ENCODE data around the gene TNN.

Gene TNN

GRCh38 chr1:175114996-175115395, 47.4 kb downstream of the TNN start:
- DNase-seq = no peak

DNA sequence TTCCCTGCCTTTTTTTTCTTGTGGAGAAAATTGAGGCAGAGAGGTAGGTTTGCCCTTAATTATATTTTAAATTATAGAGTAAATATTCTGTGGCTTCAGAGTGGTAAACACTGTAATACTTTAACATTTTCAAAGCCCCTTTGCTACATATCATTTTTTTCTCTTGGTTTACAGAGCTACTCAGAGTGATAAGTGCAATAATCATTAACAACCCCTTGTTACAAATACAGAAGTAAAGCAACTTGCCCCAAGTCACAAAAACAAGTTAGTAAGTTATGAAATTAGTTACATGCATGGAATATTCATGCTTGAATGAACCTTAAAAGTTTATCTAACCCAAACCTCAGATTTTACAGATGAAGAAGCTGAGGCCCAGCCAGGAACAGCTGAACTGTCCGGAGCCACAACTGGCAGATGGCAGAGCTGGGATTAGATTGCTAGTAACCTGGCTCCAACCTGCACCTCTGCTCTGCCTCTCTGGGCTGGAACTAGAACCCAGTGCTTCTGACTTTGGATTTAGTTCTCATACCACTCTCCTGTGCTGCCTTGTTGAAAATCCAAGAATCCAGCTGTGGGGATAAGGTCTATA, 48.7 kb downstream of the TNN start:
- DNase-seq = no peak

DNA sequence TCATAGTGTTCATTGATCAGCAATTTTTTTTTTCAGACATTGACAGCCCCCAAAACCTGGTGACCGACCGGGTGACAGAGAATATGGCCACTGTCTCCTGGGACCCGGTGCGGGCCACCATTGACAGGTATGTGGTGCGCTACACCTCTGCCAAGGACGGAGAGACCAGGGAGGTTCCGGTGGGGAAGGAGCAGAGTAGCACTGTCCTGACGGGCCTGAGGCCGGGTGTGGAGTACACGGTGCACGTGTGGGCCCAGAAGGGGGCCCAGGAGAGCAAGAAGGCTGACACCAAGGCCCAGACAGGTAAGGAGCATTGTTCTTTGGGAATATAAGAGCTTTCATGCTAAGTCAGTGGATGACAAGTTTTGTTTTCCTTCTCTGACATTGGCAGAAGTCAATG, 49.3 kb downstream of the TNN start:
- DNase-seq = no peak

DNA sequence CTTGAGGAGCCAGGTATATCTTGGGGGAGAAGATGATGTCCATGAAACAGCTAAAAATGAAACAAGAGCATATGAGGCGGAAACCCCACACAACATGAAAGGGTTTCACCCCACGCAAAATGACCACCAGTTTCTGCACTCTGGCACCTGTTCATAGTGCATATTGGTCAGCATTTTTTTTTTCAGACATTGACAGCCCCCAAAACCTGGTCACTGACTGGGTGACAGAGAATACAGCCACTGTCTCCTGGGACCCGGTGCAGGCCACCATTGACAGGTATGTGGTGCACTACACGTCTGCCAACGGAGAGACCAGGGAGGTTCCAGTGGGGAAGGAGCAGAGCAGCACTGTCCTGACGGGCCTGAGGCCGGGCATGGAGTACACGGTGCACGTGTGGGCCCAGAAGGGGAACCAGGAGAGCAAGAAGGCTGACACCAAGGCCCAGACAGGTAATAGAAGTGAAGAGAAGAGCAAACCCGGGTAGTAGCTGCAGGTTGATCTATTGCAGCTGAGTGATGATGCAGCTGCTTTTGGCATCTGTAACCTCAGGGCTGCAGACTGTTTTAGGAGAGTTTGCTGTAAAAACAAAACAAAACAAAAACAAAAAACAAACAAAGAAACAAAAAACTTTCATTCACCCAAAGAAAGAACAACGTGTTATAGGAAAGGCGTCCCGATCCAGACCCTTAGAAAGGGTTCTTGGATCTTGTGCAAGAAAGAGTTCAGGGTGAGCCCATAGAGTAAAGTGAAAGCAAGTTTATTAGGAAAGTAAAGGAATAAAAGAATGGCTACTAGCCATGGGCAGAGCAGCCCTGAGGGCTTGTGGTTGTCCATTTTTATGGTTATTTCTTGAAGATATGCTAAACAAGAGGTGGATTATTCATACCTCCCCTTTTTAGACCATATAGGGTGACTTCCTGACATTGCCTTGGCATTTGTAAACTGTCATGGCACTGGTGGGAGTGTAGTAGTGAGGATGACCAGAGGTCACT, 51.0 kb downstream of the TNN start:
- peak; percentile 47 for DNase-seq

DNA sequence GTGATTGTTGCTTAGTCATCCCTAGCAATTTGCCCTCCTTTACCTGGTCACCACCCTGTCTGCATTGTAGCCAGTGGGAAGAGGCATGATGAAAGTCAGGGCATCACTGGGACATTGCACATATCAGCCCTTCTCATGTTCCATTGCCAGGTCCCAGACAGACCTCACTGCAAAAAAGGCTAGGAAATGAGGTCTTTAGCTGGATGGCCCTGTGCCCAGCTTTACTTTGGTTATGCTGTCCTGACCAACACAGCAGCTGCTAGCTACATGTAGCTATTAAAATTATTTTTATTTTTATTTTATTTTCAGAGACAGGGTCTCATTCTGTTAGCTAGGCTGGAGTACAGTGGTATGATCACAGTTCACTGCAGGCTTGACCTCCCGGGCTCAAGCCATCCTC, 52.9 kb downstream of the TNN start:
- no peak for DNase-seq

GRCh38 chr1:175124861-175125260, 57.2 kb downstream of the TNN start:
- DNase-seq = no peak

DNA sequence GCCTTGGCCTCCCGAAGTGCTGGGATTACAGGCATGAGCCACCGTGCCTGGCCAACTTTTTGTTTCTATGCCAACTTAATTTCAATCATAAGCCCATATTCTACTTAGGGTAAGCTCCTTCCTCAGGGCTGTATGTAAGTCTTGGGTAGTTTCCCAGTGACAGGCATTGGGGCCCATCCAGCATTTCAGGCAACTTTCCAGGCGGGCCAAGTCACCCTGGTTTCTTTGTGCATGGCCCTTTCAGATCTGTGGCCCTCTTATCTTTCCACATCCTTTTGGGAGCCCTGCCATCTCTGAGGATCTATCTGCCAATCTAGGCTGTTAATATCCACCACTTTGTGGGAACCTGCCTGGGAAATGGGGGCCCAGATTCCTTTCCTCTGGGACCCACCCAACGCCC, 58.7 kb downstream of the TNN start:
- DNase-seq = peak; percentile 15

DNA sequence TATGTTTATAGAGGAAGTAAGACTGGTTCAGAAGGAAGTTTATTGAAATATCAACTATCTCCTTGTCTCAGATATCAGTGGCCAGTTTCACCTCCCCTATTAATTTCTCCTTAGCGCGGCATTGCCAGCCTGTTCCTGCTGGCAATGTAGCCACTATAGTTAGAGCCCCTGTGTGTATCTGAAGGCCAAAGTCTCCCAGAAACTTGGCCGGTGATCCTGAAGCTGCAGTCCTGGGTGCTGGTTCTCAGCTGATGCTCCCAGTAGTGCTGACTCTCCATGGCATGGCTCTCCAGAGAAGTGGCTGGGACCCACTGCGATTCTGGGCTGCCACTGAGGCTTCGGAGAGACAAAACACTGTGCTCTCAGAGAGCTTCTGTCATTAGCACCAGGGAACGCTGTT, 59.9 kb downstream of the TNN start:
- DNase-seq = peak; percentile 46

DNA sequence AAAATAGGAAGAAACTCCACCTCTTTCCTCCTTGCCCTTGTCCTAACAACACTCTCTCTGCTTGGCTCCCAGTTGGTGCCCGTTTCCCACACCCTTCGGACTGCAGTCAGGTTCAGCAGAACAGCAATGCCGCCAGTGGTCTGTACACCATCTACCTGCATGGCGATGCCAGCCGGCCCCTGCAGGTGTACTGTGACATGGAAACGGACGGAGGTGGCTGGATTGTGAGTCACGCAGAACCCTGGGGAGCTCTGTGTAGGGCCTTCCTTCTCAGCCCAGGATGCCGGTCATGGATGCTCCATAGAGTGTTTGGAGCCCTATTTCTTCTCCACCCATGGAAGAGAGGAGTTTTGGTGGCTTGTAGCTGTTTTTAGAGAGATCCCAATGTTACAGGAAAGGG, 60.9 kb downstream of the TNN start:
- peak; percentile 61 for DNase-seq

GRCh38 chr1:175129182-175129581, 61.5 kb downstream of the TNN start:
- DNase-seq = peak; percentile 86

GRCh38 chr1:175129644-175129996, 62.0 kb downstream of the TNN start:
- DNase-seq = peak; percentile 54

GRCh38 chr1:175129997-175130648, 62.5 kb downstream of the TNN start:
- DNase-seq = peak; percentile 65

- DNase-seq = no peak
These were observed 63.0 kb downstream of the TNN start for GRCh38 chr1:175130649-175131045.

DNA sequence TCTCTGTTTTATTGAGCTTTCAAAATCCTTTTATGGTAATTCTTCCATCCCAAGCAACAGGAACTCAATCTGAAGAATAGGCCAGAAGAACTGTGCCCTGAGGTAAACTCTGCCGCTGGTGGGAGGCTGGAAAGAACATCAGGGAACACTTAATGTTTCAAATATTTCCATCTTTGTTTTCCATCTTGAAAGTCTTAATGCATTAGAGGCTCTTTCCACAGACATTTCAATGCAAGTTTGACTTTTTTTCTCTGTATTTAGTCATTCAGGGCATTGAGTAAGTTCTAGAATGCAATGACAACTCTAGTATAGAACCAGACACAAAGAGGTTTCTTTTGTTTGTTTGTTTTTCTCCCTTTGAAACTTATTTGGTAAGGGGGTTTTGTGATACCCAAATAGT, 63.5 kb downstream of the TNN start:
- peak; percentile 37 for DNase-seq

- DNase-seq = peak; percentile 49
These were observed 64.8 kb downstream of the TNN start for GRCh38 chr1:175132436-175132835.

DNA sequence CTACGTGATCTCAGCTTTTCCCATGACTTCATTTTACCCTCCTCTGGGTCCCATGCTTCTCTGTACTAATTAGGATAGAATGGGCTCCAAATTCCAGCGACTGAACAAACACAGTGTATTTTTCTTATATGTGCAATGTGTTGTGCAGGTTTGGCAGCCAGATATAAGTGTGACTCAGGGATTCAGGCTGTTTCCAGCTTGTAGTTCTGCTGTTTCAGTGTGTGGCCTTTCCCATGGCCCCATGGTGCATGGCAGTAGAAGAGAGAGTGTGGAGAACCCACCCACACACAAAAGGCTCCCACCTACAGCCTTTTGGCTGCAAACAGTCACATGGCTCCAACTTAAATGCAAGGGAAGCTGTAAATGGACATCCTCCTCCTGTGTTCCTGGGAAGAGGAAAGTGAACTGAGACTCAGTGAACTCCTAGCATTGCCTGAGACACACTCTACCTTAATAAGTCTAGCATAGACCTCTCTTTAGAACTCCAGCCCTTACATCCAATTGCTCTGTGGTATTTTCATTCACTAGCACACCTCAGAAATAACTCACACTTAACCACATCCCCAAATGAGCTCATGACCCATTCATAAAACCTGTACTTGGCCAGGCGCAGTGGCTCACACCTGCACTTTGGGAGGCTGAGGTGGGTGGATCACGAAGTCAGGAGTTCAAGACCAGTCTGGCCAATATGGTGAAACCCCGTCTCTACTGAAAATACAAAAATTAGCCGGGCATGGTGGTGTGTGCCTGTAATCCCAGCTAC, 66.2 kb downstream of the TNN start:
- peak; percentile 15 for DNase-seq

- peak; percentile 7 for DNase-seq
These were observed 66.9 kb downstream of the TNN start for GRCh38 chr1:175134500-175134899.

GRCh38 chr1:175136246-175136645, 68.6 kb downstream of the TNN start:
- DNase-seq = no peak

DNA sequence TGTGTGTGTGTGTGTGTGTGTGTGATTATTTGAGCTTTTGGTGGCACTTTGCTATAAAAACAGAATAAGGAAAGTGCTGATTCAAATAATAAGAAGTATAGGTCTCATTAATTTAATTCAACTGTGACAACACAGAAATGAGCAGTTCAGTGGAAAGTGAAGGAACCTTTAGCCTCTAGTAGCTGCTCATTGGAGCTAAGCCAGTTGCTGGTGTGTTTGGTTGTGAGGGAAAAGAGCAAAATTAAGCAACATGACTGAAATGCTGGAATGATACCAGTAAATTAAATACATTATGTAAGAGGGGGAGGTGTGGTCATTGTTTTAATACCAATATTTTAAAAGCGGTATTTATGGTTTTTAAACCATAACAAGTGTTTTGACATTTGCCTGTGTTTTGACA, 69.7 kb downstream of the TNN start:
- no peak for DNase-seq

GRCh38 chr1:175138579-175138978, 70.9 kb downstream of the TNN start:
- no peak for DNase-seq

DNA sequence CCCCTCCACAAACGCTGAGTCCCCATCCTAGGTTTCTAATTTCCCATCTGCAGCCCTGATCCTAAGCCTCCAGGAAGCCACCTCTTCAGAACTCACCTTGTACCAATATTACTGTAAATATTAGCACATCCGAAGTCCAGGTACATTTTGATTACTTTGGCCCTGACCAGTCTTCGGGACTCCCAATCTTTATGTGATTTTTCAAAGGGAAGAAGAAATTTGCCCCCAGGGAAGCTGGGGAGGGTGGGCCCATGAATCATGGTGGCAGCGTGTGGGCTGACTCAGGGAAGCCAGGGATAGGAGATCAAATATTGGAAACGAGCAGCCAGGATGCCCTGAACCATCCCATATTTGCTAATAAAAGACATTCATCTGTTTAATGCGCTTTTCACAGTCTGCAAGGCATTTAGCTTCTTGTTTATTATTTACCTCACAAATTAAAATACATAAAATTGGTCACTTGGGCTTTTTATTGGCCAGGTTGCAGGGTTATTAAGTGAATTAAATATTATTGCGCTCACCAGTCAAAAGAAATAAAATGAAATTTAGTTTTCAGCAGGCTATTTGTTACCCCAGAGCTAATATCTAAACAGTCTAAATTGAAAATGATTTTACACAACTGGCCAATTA, 78.4 kb downstream of the TNN start:
- no peak for DNase-seq

DNA sequence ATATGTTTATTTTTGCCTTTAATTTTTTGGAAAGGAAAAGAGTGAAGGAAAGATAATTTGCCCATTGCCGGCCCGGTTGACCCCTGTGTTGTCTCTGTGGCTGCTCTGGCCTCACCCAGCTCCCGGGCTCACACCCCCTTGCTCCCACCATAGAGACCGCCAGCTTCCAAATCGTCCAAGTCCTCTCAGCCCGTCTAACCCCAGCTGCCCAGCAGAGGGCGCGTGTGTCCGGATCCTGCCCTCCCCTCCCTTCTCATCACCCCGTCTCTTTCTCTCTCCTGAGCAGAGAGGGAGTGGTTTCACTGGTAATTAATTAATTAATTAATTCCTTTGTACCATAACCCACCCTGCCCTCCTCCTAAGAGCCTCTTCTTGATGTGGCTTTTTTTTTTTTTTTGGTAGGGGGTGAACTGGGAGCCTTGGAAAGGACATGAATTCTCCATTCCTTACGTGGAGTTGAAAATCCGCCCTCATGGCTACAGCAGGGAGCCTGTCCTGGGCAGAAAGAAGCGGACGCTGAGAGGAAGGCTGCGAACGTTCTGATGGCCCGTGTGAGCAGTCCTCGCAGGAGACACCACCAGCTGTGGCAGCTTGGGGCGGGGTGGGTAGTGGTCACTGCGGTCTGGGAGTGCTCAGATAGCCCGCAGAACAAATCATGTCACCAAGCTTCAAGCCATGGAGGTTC, 79.0 kb downstream of the TNN start:
- DNase-seq = peak; percentile 85
